ENCODE measurements around the gene PITX3.

DNA sequence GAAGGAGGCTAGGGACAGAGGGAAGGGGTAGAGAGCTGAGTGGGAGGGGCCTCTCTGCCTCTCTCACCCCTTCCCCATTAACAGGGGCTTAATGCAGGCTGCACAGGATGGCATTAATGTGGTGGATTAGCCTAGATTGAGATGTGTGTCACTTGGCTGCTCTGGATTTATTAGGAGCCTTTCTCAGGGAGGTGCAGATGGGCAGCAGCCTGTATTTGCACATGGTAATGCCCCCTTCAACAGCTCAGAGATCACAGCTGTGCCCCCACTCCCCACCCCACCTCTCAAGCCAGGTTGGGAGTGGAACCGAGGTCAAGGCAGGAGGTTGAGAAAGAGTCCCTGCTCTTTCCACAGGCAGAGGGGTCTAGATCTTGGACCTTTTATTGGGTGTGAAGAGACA lies 7.3 kb downstream of the PITX3 start:
- TF ChIP-seq, protein P1, sequence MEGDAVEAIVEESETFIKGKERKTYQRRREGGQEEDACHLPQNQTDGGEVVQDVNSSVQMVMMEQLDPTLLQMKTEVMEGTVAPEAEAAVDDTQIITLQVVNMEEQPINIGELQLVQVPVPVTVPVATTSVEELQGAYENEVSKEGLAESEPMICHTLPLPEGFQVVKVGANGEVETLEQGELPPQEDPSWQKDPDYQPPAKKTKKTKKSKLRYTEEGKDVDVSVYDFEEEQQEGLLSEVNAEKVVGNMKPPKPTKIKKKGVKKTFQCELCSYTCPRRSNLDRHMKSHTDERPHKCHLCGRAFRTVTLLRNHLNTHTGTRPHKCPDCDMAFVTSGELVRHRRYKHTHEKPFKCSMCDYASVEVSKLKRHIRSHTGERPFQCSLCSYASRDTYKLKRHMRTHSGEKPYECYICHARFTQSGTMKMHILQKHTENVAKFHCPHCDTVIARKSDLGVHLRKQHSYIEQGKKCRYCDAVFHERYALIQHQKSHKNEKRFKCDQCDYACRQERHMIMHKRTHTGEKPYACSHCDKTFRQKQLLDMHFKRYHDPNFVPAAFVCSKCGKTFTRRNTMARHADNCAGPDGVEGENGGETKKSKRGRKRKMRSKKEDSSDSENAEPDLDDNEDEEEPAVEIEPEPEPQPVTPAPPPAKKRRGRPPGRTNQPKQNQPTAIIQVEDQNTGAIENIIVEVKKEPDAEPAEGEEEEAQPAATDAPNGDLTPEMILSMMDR (IDR thresholded peaks at IDR 0.05), result no peak
- TF ChIP-seq POLR2A (IDR thresholded peaks at IDR 0.05), result no peak

Measured in ovary (tissue), 3 donors.